Heart left ventricle (tissue), 16 donors: Measurements from ENCODE around the gene DMWD. TPM values are rescaled to one million over a fixed set of nuclear protein-coding genes. Genes with fewer than 3 reads are reported as not detected.
A peak's percentile ranks its signal among the peaks of the same experiment; 100 is the strongest.

Experiments used
- ATAC-seq, 4 donors: fragments of 200-7000 bp; cut with Tn5 transposase; one replicate each; pipeline ENCODE4 v1.9.1; 2020 to 2022; ENCODE audit warnings: moderate library complexity in 4 of 4, mild to moderate bottlenecking in 3 of 4, moderate number of reproducible peaks in 1 of 4
- DNase-seq, 5 donors: peaks; one replicate each; pipeline ENCODE4 v3.0.0-alpha.2; 2020
- H3K27ac ChIP-seq, 12 donors: fragments of 200-600 bp; sonication (generic) in 4 of 12; one replicate each; pipeline versions ENCODE4 v1.5.0 to v1.8.0; 2016 to 2022; ENCODE audit warnings: mild to moderate bottlenecking in 2 of 12
- H3K27me3 ChIP-seq, 9 donors: fragments of 200-600 bp; sonication (generic) in 2 of 9; one replicate each; pipeline versions ENCODE4 v1.5.1 to v1.8.0; 2016 to 2022; ENCODE audit warnings: mild to moderate bottlenecking in 3 of 9
- H3K36me3 ChIP-seq, 9 donors: fragments of 200-600 bp; sonication (generic) in 2 of 9; one replicate each; pipeline versions ENCODE4 v1.5.0 to v1.8.0; 2018 to 2022; ENCODE audit warnings: mild to moderate bottlenecking in 2 of 9
- H3K4me1 ChIP-seq, 12 donors: fragments of 200-600 bp; sonication (generic) in 4 of 12; one replicate each; pipeline versions ENCODE4 v1.5.0 to v1.8.0; 2016 to 2022; ENCODE audit warnings: mild to moderate bottlenecking in 3 of 12
- H3K4me3 ChIP-seq, 12 donors: fragments of 200-600 bp; sonication (generic) in 4 of 12; one replicate each; pipeline versions ENCODE4 v1.5.0 to v1.8.0; 2017 to 2022; ENCODE audit warnings: mild to moderate bottlenecking in 9 of 12, moderate library complexity in 4 of 12
- H3K9me3 ChIP-seq, 12 donors: fragments of 200-600 bp; sonication (generic) in 4 of 12; one replicate each; pipeline versions ENCODE4 v1.5.0 to v1.8.0; 2016 to 2022; ENCODE audit warnings: mild to moderate bottlenecking in 1 of 12
- CTCF ChIP-seq, 12 donors: fragments of 200-600 bp; sonication (generic) in 4 of 12; IDR thresholded peaks; one replicate each; pipeline versions ENCODE4 v1.5.0 to v1.8.0; 2018 to 2022; ENCODE audit warnings: antibody characterized with exemption in 12 of 12, mild to moderate bottlenecking in 5 of 12
- POLR2A ChIP-seq, 2 donors: fragments of 450-650 bp; IDR thresholded peaks; one replicate each; pipeline ENCODE4 v1.6.1; 2017; ENCODE audit warnings: antibody characterized with exemption in 2 of 2, mild to moderate bottlenecking in 2 of 2, moderate library complexity in 2 of 2
- WGBS, 4 donors: extraction: QIAGEN DNeasy Blood & Tissue Kit in 2 of 4; methylation state at CpG; one replicate each; pipeline versions ENCODE4 v1.1.5 to v1.1.7; 2013 to 2018; 5-methylcytosine and 5-hydroxymethylcytosine counted together
- intact Hi-C, 10 donors: fragments of 100-400 bp; cut with DNase I; formaldehyde crosslinking; loops; one replicate each; pipeline versions ENCODE4 v1.11.1 to v1.14.2; 2022
- polyA plus RNA-seq, 2 donors: library from polyadenylated mRNA; stranded (reverse); fragments of 200-250 nt; gene quantifications; one replicate each; pipeline ENCODE4 v1.2.3, GENCODE V29; 2013
- total RNA-seq, 9 donors: library from RNA; depleted of rRNA in 2 of 9; stranded (reverse); fragments of >200 nt in 2 of 9; fragmentation: NEBNext Ultra II Directional in 3 of 9; extraction: Animal tissue kit (Norgen Biotek cat#: 25700) in 3 of 9; gene quantifications; one replicate each; pipeline versions ENCODE4 v1.1.0 to v1.2.4, GENCODE V29; 2016 to 2023
- donor health status: ischemic (EF 13 %, LVEDD 7.1; RV severe dilation, severe dysfunction).
- donor health status: healthy with polysubstance abuse.
- donor health status: DM: no; HTN: yes; CAD: no.
- donor health status: DM: no; HTN: no; CAD: no.
- donor health status: ischemic (EF 25% LVEDD 6.9; RV normal size, moderate dysfunction).
- donor health status: ischemic (EF 25% LVEDD 5.7; RV mildly dilated, moderate dysfunction).
- donor health status: healthy.
- donor health status: DM: yes; HTN: yes; CAD: no.
- donor health status: ischemic (EF 35%, LVEDD 5.7; RV mildly dilated, moderate dysfunction).
- donor health status: nonischemic (EF 11% LVEDD 7.7; RV severe dilation, severe dysfunction).
- donor health status: DM: yes; HTN: yes; CAD: no.
- donor health status: PGD.
- donor health status: ischemic (EF 29% LVEDD 5.4; RV normal size, mild dysfunction).
- donor health status: nonischemic (EF 23%, LVEDD 6.1; RV moderate dilation, normal function).

The DMWD gene
- total and polyA plus RNA-seq, 11 donors: 41.8 to 109 (median 67.3) TPM

GRCh38 chr19:45823182-45823581, 30.5 kb upstream of the DMWD start:
- Histone ChIP-seq H3K4me3 (no peak overlapping the region), H3K27me3 (no peaks in the 10 kb centered on the region), H3K9me3 (no peaks in the 10 kb centered on the region), H3K4me1 (peaks cover 0 to 8% (median 0%) of the 10 kb centered on the region in 12 donors), H3K36me3 (peaks cover 0 to 82% (median 75%) of the 10 kb centered on the region in 9 donors), H3K27ac (no peak overlapping the region)
- DNase-seq: peak in 2 of 5 donors; percentile 17 to 42
- 93 to 96% (median 95%) methylated on average over 7 to 12 of the region's 12 CpGs for WGBS, 4 donors
- intact Hi-C loops: no loop called here
- ATAC-seq: no peak
- TF ChIP-seq POLR2A (IDR thresholded peaks at IDR 0.05) (no peak), CTCF (IDR thresholded peaks at IDR 0.05) (no peak)

- peak in 1 of 5 donors; percentile 45 for DNase-seq
- WGBS, 4 donors: 87 to 97% (median 91%) methylated on average over 5 of the region's 5 CpGs
- Histone ChIP-seq H3K27me3 (no peaks in the 10 kb centered on the region), H3K9me3 (no peaks in the 10 kb centered on the region), H3K36me3 (peaks cover 0 to 78% (median 70%) of the 10 kb centered on the region in 9 donors), H3K4me3 (no peak overlapping the region), H3K27ac (no peak overlapping the region), H3K4me1 (peaks cover 0 to 9% (median 0%) of the 10 kb centered on the region in 12 donors)
- intact Hi-C loops: no loop called here
- ATAC-seq: no peak
- TF ChIP-seq CTCF (IDR thresholded peaks at IDR 0.05) (no peak), POLR2A (IDR thresholded peaks at IDR 0.05) (no peak)
Observed at GRCh38 chr19:45822716-45823115, 30.1 kb upstream of the DMWD start.

- intact Hi-C loops: no loop called here
- Histone ChIP-seq H3K36me3 (peaks cover 0 to 66% (median 59%) of the 10 kb centered on the region in 9 donors), H3K4me3 (no peak overlapping the region), H3K27ac (no peak overlapping the region), H3K4me1 (peaks cover 0 to 19% (median 0%) of the 10 kb centered on the region in 12 donors), H3K27me3 (no peaks in the 10 kb centered on the region), H3K9me3 (no peaks in the 10 kb centered on the region)
- ATAC-seq (no peak), DNase-seq (peak in 2 of 5 donors; percentile 13 to 14)
- TF ChIP-seq CTCF (IDR thresholded peaks at IDR 0.05) (no peak), POLR2A (IDR thresholded peaks at IDR 0.05) (no peak)
- 82 to 93% (median 87%) methylated on average over 5 to 10 of the region's 10 CpGs for WGBS, 4 donors
Observed at GRCh38 chr19:45821570-45821969, 28.9 kb upstream of the DMWD start.

- no peak for ATAC-seq
- no peaks in the 10 kb centered on the region for H3K9me3 ChIP-seq
- 83 to 89% (median 87%) methylated on average over 8 of the region's 8 CpGs for WGBS, 4 donors
- H3K27ac ChIP-seq: no peak overlapping the region
- H3K4me1 ChIP-seq: peaks cover 0 to 24% (median 1%) of the 10 kb centered on the region in 12 donors
- intact Hi-C loops: no loop called here
- peaks cover 0 to 62% (median 54%) of the 10 kb centered on the region in 9 donors for H3K36me3 ChIP-seq
- H3K27me3 ChIP-seq: peaks cover 0 to 2% (median 0%) of the 10 kb centered on the region in 9 donors
- DNase-seq: peak in 2 of 5 donors; percentile 4 to 29
- TF ChIP-seq CTCF (IDR thresholded peaks at IDR 0.05): no peak
- TF ChIP-seq POLR2A (IDR thresholded peaks at IDR 0.05): no peak
- H3K4me3 ChIP-seq: no peak overlapping the region
Observed at GRCh38 chr19:45821103-45821521, 28.5 kb upstream of the DMWD start.
